ENCODE results near the gene CNPPD1.
A peak's percentile ranks its signal among the peaks of the same experiment; 100 is the strongest.

CNPPD1 gene

GRCh38 chr2:219179601-219180465 lies 3.1 kb upstream of the CNPPD1 start:
- CTCF ChIA-PET: interaction anchor here (0.7 to 2.4 kb wide), 5 partner anchors 8 to 115 kb away, joined by 3 to 16 read pairs (median 3); partner anchors contain the start of gene ZFAND2B
- peaks cover 48% of the 10 kb centered on the region for H3K36me3 Mint-ChIP-seq
- H3K27me3 Mint-ChIP-seq: no peaks in the 10 kb centered on the region
- H3K9me3 Mint-ChIP-seq: no peaks in the 10 kb centered on the region
- no peak for DNase-seq
- H3K4me3 Mint-ChIP-seq: peak overlapping the region; percentile 81
- H3K4me1 Mint-ChIP-seq: peaks cover 66% of the 10 kb centered on the region
- peak overlapping the region; percentile 85 for H3K27ac Mint-ChIP-seq

GRCh38 chr2:219178377-219179175 lies 1.9 kb upstream of the CNPPD1 start:
- DNase-seq: peak; percentile 61
- Mint-ChIP-seq H3K4me3 (peak overlapping the region; percentile 81), H3K9me3 (no peaks in the 10 kb centered on the region), H3K4me1 (peaks cover 72% of the 10 kb centered on the region), H3K27ac (peak overlapping the region; percentile 85), H3K36me3 (peaks cover 51% of the 10 kb centered on the region), H3K27me3 (no peaks in the 10 kb centered on the region)
- CTCF ChIA-PET: interaction anchor here (1.6 kb wide), 1 partner anchor 117 kb away, joined by 4 read pairs; no protein-coding TSS in a partner anchor

GRCh38 chr2:219177552-219178376 lies 1.0 kb upstream of the CNPPD1 start, which contains the start of gene RETREG2:
RETREG2 (plus strand) TSS chr2:219178275; CDS start chr2:219178353, 78 bp downstream.
- Mint-ChIP-seq H3K36me3 (peaks cover 49% of the 10 kb centered on the region), H3K9me3 (no peaks in the 10 kb centered on the region), H3K4me3 (peak within 1 kb of the TSS; percentile 81), H3K4me1 (peaks cover 68% of the 10 kb centered on the region), H3K27me3 (no peaks in the 10 kb centered on the region), H3K27ac (peak within 1 kb of the TSS; percentile 100)
- peak; percentile 83 for DNase-seq
- CTCF ChIA-PET: no interaction called here

- H3K36me3 Mint-ChIP-seq: peaks cover 43% of the 10 kb centered on the region
- CTCF ChIA-PET: interaction anchor here (0.5 to 3.6 kb wide), 13 partner anchors 10 to 124 kb away, joined by 3 to 15 read pairs (median 4); partner anchors contain the start of genes TUBA4B and ZFAND2B
Observed at GRCh38 chr2:219175928-219176817, 552 bp downstream of the CNPPD1 start.

GRCh38 chr2:219175486-219175885 lies 1.2 kb downstream of the CNPPD1 start:
- peaks cover 37% of the 10 kb centered on the region for H3K36me3 Mint-ChIP-seq
- DNase-seq: no peak
- H3K9me3 Mint-ChIP-seq: no peaks in the 10 kb centered on the region
- no peaks in the 10 kb centered on the region for H3K27me3 Mint-ChIP-seq
- peak overlapping the region; percentile 100 for H3K27ac Mint-ChIP-seq
- CTCF ChIA-PET: interaction anchor here (0.5 to 3.6 kb wide), 11 partner anchors 9 to 125 kb away, joined by 3 to 15 read pairs (median 5); partner anchors contain the start of genes TUBA4B and ZFAND2B
- peak overlapping the region; percentile 81 for H3K4me3 Mint-ChIP-seq
- peaks cover 49% of the 10 kb centered on the region for H3K4me1 Mint-ChIP-seq

More at GRCh38 chr2:219175928-219176817, 552 bp downstream of the CNPPD1 start:
- no peaks in the 10 kb centered on the region for H3K27me3 Mint-ChIP-seq
- H3K27ac Mint-ChIP-seq: peak overlapping the region; percentile 100
- H3K4me1 Mint-ChIP-seq: peaks cover 54% of the 10 kb centered on the region
- H3K9me3 Mint-ChIP-seq: no peaks in the 10 kb centered on the region
- DNase-seq: peak; percentile 47
- peak overlapping the region; percentile 81 for H3K4me3 Mint-ChIP-seq

GRCh38 chr2:219174801-219175200 lies 1.9 kb downstream of the CNPPD1 start:
- no peak for DNase-seq
- CTCF ChIA-PET: interaction anchor here (0.9 to 3.6 kb wide), 5 partner anchors 10 to 123 kb away, joined by 3 to 15 read pairs (median 4); no protein-coding TSS in a partner anchor
- Mint-ChIP-seq H3K4me1 (peaks cover 42% of the 10 kb centered on the region), H3K27ac (peak overlapping the region; percentile 60), H3K36me3 (peaks cover 35% of the 10 kb centered on the region), H3K9me3 (no peaks in the 10 kb centered on the region), H3K27me3 (no peaks in the 10 kb centered on the region), H3K4me3 (peak overlapping the region; percentile 37)

- peak overlapping the region; percentile 37 for H3K4me3 Mint-ChIP-seq
- peaks cover 35% of the 10 kb centered on the region for H3K4me1 Mint-ChIP-seq
- peaks cover 33% of the 10 kb centered on the region for H3K36me3 Mint-ChIP-seq
- H3K27ac Mint-ChIP-seq: no peak overlapping the region
- CTCF ChIA-PET: interaction anchor here (0.9 to 5.6 kb wide), 6 partner anchors 10 to 124 kb away, joined by 3 to 70 read pairs (median 5); no protein-coding TSS in a partner anchor
- no peak for DNase-seq
- H3K9me3 Mint-ChIP-seq: no peaks in the 10 kb centered on the region
- no peaks in the 10 kb centered on the region for H3K27me3 Mint-ChIP-seq
Observed at GRCh38 chr2:219174146-219174545, 2.6 kb downstream of the CNPPD1 start.

- peaks cover 33% of the 10 kb centered on the region for H3K4me1 Mint-ChIP-seq
- H3K9me3 Mint-ChIP-seq: no peaks in the 10 kb centered on the region
- no peak overlapping the region for H3K27ac Mint-ChIP-seq
- H3K27me3 Mint-ChIP-seq: no peaks in the 10 kb centered on the region
- DNase-seq: no peak
- CTCF ChIA-PET: interaction anchor here (1.3 to 5.6 kb wide), 9 partner anchors 13 to 125 kb away, joined by 4 to 70 read pairs (median 8); partner anchors contain the start of genes DNAJB2, NHEJ1, TUBA4B and ZFAND2B
- no peak overlapping the region for H3K4me3 Mint-ChIP-seq
- peaks cover 31% of the 10 kb centered on the region for H3K36me3 Mint-ChIP-seq
Observed at GRCh38 chr2:219173176-219173575, 3.5 kb downstream of the CNPPD1 start.

GRCh38 chr2:219172231-219173154 lies 4.2 kb downstream of the CNPPD1 start:
- peaks cover 31% of the 10 kb centered on the region for H3K4me1 Mint-ChIP-seq
- H3K27ac Mint-ChIP-seq: no peak overlapping the region
- H3K9me3 Mint-ChIP-seq: no peaks in the 10 kb centered on the region
- no peak for DNase-seq
- no peak overlapping the region for H3K4me3 Mint-ChIP-seq
- no peaks in the 10 kb centered on the region for H3K27me3 Mint-ChIP-seq
- CTCF ChIA-PET: interaction anchor here (0.7 to 5.6 kb wide), 15 partner anchors 8 to 216 kb away, joined by 3 to 70 read pairs (median 5); partner anchors contain the start of genes ABCB6, DNAJB2, GLB1L and NHEJ1
- H3K36me3 Mint-ChIP-seq: peaks cover 30% of the 10 kb centered on the region

GRCh38 chr2:219171231-219171651 lies 5.5 kb downstream of the CNPPD1 start:
- Mint-ChIP-seq H3K9me3 (no peaks in the 10 kb centered on the region), H3K4me3 (no peak overlapping the region), H3K27me3 (no peaks in the 10 kb centered on the region), H3K4me1 (peaks cover 30% of the 10 kb centered on the region), H3K36me3 (peaks cover 27% of the 10 kb centered on the region), H3K27ac (peak overlapping the region; percentile 77)
- DNase-seq: peak; percentile 36
- CTCF ChIA-PET: interaction anchor here (0.7 to 5.6 kb wide), 21 partner anchors 9 to 128 kb away, joined by 3 to 70 read pairs (median 4); partner anchors contain the start of genes GLB1L, NHEJ1, STK16 and ZFAND2B

- Mint-ChIP-seq H3K27me3 (no peaks in the 10 kb centered on the region), H3K4me3 (no peak within 1 kb of the TSS), H3K4me1 (peaks cover 21% of the 10 kb centered on the region), H3K9me3 (no peaks in the 10 kb centered on the region), H3K36me3 (peaks cover 27% of the 10 kb centered on the region), H3K27ac (no peak within 1 kb of the TSS)
- no peak for DNase-seq
- CTCF ChIA-PET: interaction anchor here (0.7 to 5.6 kb wide), 13 partner anchors 10 to 129 kb away, joined by 3 to 70 read pairs (median 5); partner anchors contain the start of genes NHEJ1 and ZFAND2B
Observed at GRCh38 chr2:219169930-219170654, 6.6 kb downstream of the CNPPD1 start, which contains the start of gene SLC23A3. SLC23A3 (minus strand) TSS chr2:219170029; CDS start chr2:219169984, 45 bp downstream.
